GM23338 (cell line): ENCODE measurements around the gene TBC1D14. TPM values are rescaled to one million over a fixed set of nuclear protein-coding genes. Genes with fewer than 3 reads are reported as not detected.

Experiments
- ATAC-seq: fragments of 200-7000 bp; cut with Tn5 transposase; 3 replicates; pipeline ENCODE4 v1.9.1; 2020
- DNase-seq: peaks from one replicate; pipeline ENCODE4 v3.0.0-alpha.2; 2015; ENCODE audit warnings: low spot score
- H2AFZ ChIP-seq: fragments of 200-600 bp; sonication (generic); 2 replicates; pipeline ENCODE4 v1.8.0; 2016; ENCODE audit warnings: antibody characterized with exemption, mild to moderate bottlenecking, moderate library complexity
- H3F3A ChIP-seq: fragments of 200-600 bp; sonication (generic); replicated peaks from 2 replicates; pipeline ENCODE4 v1.8.0; 2017; ENCODE audit warnings: antibody characterized with exemption, mixed run types, low read depth
- H3K27ac ChIP-seq: fragments of 200-600 bp; sonication (generic); 2 replicates; pipeline ENCODE4 v1.6.1; 2016; ENCODE audit warnings: low read depth
- H3K27me3 ChIP-seq: fragments of 200-600 bp; sonication (generic); 2 replicates; pipeline ENCODE4 v1.8.0; 2016; ENCODE audit warnings: mild to moderate bottlenecking, mixed run types, moderate library complexity; ENCODE audit not compliant: insufficient read depth
- H3K36me3 ChIP-seq: fragments of 200-600 bp; sonication (generic); 2 replicates; pipeline ENCODE4 v1.8.0; 2016; ENCODE audit warnings: mild to moderate bottlenecking; ENCODE audit not compliant: insufficient read depth
- H3K4me1 ChIP-seq: fragments of 200-600 bp; sonication (generic); 2 replicates; pipeline ENCODE4 v1.8.0; 2016; ENCODE audit warnings: mild to moderate bottlenecking, moderate library complexity; ENCODE audit not compliant: insufficient read depth
- H3K4me2 ChIP-seq: fragments of 200-600 bp; sonication (generic); 2 replicates; pipeline ENCODE4 v1.7.1; 2017; ENCODE audit warnings: mixed run types
- H3K4me3 ChIP-seq: fragments of 200-600 bp; sonication (generic); 2 replicates; pipeline ENCODE4 v1.6.1; 2016; ENCODE audit warnings: mixed run types
- H3K79me2 ChIP-seq: fragments of 200-600 bp; sonication (generic); replicated peaks from 2 replicates; pipeline ENCODE4 v1.8.0; 2017; ENCODE audit warnings: mild to moderate bottlenecking; ENCODE audit not compliant: insufficient read depth
- H3K9me2 ChIP-seq: fragments of 200-600 bp; sonication (generic); 2 replicates; pipeline ENCODE4 v1.8.0; 2017; ENCODE audit not compliant: insufficient read depth
- H4K20me1 ChIP-seq: fragments of 200-600 bp; sonication (generic); replicated peaks from 2 replicates; pipeline ENCODE4 v1.8.0; 2017; ENCODE audit warnings: mild to moderate bottlenecking; ENCODE audit not compliant: insufficient read depth
- H3K27ac Mint-ChIP-seq: 2 replicates; pipeline ENCODE4 v1.8.0; 2020; ENCODE audit warnings: inconsistent platforms, mild to moderate bottlenecking, moderate library complexity, mixed read lengths
- H3K27me3 Mint-ChIP-seq: 3 replicates; pipeline ENCODE4 v1.8.0; 2022; ENCODE audit warnings: low read depth, mild to moderate bottlenecking, moderate library complexity, mixed read lengths, inconsistent platforms; ENCODE audit not compliant: insufficient read depth, poor library complexity
- H3K36me3 Mint-ChIP-seq: 3 replicates; pipeline ENCODE4 v1.8.0; 2021; ENCODE audit warnings: low read depth, mild to moderate bottlenecking, inconsistent platforms, moderate library complexity, mixed read lengths
- H3K4me1 Mint-ChIP-seq: 3 replicates; pipeline ENCODE4 v1.8.0; 2020; ENCODE audit warnings: mild to moderate bottlenecking, inconsistent platforms, mixed read lengths
- H3K4me3 Mint-ChIP-seq: 3 replicates; pipeline ENCODE4 v1.8.0; 2021; ENCODE audit warnings: moderate library complexity, mild to moderate bottlenecking, inconsistent platforms, mixed read lengths
- H3K9me3 Mint-ChIP-seq: 3 replicates; pipeline ENCODE4 v1.8.0; 2020; ENCODE audit warnings: moderate library complexity, mild to moderate bottlenecking, inconsistent platforms, mixed read lengths
- CREB1 ChIP-seq: fragments of 250-450 bp; sonication (Bioruptor Pico); IDR thresholded peaks from 2 replicates; pipeline ENCODE4 v1.5.0; 2020; ENCODE audit warnings: low read depth, mild to moderate bottlenecking, moderate library complexity
- CTCF ChIP-seq, 2 experiments: fragments of 200-600 bp in 1 of 2; sonication (generic) in 1 of 2; conservative IDR thresholded peaks; 2 replicates each; pipeline versions ENCODE4 v1.5.1 to v1.6.1; 2016 to 2017; ENCODE audit warnings: antibody characterized with exemption in 2 of 2, low read depth in 2 of 2, mild to moderate bottlenecking in 2 of 2, moderate library complexity in 1 of 2
- ETS1 ChIP-seq: IDR thresholded peaks from 2 replicates; pipeline ENCODE4 v1.6.1; 2016; ENCODE audit warnings: antibody characterized with exemption
- EZH2 ChIP-seq: fragments of 200-600 bp; sonication (generic); IDR thresholded peaks from one replicate; pipeline ENCODE4 v1.8.0; 2017; ENCODE audit warnings: antibody characterized with exemption, mild to moderate bottlenecking, low read depth; ENCODE audit not compliant: unreplicated experiment
- EZH2phosphoT487 ChIP-seq: fragments of 200-600 bp; sonication (generic); IDR thresholded peaks from one replicate; pipeline ENCODE4 v1.8.1; 2018; ENCODE audit warnings: antibody characterized with exemption; ENCODE audit not compliant: unreplicated experiment
- JUNB ChIP-seq: IDR thresholded peaks from one replicate; pipeline ENCODE4 v1.6.1; 2016; ENCODE audit warnings: antibody characterized with exemption; ENCODE audit not compliant: unreplicated experiment
- NANOG ChIP-seq: IDR thresholded peaks from 2 replicates; pipeline ENCODE4 v1.6.1; 2016; ENCODE audit warnings: antibody characterized with exemption, borderline replicate concordance
- POLR2AphosphoS5 ChIP-seq: IDR thresholded peaks from 2 replicates; pipeline ENCODE4 v1.6.1; 2016; ENCODE audit warnings: antibody characterized with exemption, low read depth
- STAT1 ChIP-seq: IDR thresholded peaks from one replicate; pipeline ENCODE4 v1.6.1; 2016; ENCODE audit warnings: antibody characterized with exemption; ENCODE audit not compliant: unreplicated experiment
- ZNF114 ChIP-seq: fragments of 250-450 bp; sonication (Bioruptor Pico); IDR thresholded peaks from 2 replicates; pipeline ENCODE4 v1.5.0; 2020; ENCODE audit warnings: mild to moderate bottlenecking, moderate library complexity
- ZNF331 ChIP-seq: fragments of 250-450 bp; sonication (Bioruptor Pico); IDR thresholded peaks from 2 replicates; pipeline ENCODE4 v1.5.0; 2020; ENCODE audit warnings: low read depth, mild to moderate bottlenecking, moderate library complexity
- polyA plus RNA-seq: library from polyadenylated mRNA; unstranded; fragments of >200 nt; fragmentation: Nextera tagmentation; extraction: Ambion mirVana; gene quantifications from 2 replicates; pipeline ENCODE4 v1.2.1, GENCODE V29; 2016
- total RNA-seq: library from RNA; depleted of rRNA; stranded (reverse); fragments of >200 nt; shearing (Covaris generic); gene quantifications from 2 replicates; pipeline ENCODE4 v1.2.3, GENCODE V29; 2014
- TF ChIP-seq, protein P1 (sequence below): fragments of 250-450 bp; sonication (Bioruptor Pico); IDR thresholded peaks from 2 replicates; pipeline ENCODE4 v1.5.0; 2020; ENCODE audit warnings: mild to moderate bottlenecking, moderate library complexity
- TF ChIP-seq, protein P2 (sequence below): IDR thresholded peaks from one replicate; pipeline ENCODE4 v1.6.1; 2018; ENCODE audit warnings: antibody characterized with exemption; ENCODE audit not compliant: unreplicated experiment

Gene TBC1D14
- total and polyA plus RNA-seq, 2 experiments from 2014 or later: 18.2 to 59.7 TPM

- no peak overlapping the region for H3K27ac Mint-ChIP-seq
- peaks cover 34% of the 10 kb centered on the region for H3K79me2 ChIP-seq
- H3K4me3 ChIP-seq: peak overlapping the region; percentile 89
- no peak overlapping the region for H3K27ac ChIP-seq
- peak; percentile 2; the same call in 2 of the 3 replicates for ATAC-seq
- no peaks in the 10 kb centered on the region for H3K9me2 ChIP-seq
- H3F3A ChIP-seq: peaks cover 8% of the 10 kb centered on the region; the same call in 1 of the 2 replicates
- no peaks in the 10 kb centered on the region for H3K9me3 Mint-ChIP-seq
- TF ChIP-seq ZNF331: no peak
- TF ChIP-seq, protein P1, sequence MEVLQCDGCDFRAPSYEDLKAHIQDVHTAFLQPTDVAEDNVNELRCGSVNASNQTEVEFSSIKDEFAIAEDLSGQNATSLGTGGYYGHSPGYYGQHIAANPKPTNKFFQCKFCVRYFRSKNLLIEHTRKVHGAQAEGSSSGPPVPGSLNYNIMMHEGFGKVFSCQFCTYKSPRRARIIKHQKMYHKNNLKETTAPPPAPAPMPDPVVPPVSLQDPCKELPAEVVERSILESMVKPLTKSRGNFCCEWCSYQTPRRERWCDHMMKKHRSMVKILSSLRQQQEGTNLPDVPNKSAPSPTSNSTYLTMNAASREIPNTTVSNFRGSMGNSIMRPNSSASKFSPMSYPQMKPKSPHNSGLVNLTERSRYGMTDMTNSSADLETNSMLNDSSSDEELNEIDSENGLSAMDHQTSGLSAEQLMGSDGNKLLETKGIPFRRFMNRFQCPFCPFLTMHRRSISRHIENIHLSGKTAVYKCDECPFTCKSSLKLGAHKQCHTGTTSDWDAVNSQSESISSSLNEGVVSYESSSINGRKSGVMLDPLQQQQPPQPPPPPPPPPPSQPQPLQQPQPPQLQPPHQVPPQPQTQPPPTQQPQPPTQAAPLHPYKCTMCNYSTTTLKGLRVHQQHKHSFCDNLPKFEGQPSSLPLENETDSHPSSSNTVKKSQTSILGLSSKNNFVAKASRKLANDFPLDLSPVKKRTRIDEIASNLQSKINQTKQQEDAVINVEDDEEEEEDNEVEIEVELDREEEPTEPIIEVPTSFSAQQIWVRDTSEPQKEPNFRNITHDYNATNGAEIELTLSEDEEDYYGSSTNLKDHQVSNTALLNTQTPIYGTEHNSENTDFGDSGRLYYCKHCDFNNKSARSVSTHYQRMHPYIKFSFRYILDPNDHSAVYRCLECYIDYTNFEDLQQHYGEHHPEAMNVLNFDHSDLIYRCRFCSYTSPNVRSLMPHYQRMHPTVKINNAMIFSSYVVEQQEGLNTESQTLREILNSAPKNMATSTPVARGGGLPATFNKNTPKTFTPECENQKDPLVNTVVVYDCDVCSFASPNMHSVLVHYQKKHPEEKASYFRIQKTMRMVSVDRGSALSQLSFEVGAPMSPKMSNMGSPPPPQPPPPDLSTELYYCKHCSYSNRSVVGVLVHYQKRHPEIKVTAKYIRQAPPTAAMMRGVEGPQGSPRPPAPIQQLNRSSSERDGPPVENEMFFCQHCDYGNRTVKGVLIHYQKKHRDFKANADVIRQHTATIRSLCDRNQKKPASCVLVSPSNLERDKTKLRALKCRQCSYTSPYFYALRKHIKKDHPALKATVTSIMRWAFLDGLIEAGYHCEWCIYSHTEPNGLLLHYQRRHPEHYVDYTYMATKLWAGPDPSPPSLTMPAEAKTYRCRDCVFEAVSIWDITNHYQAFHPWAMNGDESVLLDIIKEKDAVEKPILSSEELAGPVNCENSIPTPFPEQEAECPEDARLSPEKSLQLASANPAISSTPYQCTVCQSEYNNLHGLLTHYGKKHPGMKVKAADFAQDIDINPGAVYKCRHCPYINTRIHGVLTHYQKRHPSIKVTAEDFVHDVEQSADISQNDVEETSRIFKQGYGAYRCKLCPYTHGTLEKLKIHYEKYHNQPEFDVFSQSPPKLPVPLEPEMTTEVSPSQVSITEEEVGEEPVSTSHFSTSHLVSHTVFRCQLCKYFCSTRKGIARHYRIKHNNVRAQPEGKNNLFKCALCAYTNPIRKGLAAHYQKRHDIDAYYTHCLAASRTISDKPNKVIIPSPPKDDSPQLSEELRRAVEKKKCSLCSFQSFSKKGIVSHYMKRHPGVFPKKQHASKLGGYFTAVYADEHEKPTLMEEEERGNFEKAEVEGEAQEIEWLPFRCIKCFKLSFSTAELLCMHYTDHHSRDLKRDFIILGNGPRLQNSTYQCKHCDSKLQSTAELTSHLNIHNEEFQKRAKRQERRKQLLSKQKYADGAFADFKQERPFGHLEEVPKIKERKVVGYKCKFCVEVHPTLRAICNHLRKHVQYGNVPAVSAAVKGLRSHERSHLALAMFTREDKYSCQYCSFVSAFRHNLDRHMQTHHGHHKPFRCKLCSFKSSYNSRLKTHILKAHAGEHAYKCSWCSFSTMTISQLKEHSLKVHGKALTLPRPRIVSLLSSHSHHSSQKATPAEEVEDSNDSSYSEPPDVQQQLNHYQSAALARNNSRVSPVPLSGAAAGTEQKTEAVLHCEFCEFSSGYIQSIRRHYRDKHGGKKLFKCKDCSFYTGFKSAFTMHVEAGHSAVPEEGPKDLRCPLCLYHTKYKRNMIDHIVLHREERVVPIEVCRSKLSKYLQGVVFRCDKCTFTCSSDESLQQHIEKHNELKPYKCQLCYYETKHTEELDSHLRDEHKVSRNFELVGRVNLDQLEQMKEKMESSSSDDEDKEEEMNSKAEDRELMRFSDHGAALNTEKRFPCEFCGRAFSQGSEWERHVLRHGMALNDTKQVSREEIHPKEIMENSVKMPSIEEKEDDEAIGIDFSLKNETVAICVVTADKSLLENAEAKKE (CRISPR knock-in tag): no peak
- TF ChIP-seq EZH2phosphoT487: no peak
- TF ChIP-seq EZH2: no peak
- no peak for TF ChIP-seq ETS1
- no peak for TF ChIP-seq JUNB
- TF ChIP-seq, protein P2, sequence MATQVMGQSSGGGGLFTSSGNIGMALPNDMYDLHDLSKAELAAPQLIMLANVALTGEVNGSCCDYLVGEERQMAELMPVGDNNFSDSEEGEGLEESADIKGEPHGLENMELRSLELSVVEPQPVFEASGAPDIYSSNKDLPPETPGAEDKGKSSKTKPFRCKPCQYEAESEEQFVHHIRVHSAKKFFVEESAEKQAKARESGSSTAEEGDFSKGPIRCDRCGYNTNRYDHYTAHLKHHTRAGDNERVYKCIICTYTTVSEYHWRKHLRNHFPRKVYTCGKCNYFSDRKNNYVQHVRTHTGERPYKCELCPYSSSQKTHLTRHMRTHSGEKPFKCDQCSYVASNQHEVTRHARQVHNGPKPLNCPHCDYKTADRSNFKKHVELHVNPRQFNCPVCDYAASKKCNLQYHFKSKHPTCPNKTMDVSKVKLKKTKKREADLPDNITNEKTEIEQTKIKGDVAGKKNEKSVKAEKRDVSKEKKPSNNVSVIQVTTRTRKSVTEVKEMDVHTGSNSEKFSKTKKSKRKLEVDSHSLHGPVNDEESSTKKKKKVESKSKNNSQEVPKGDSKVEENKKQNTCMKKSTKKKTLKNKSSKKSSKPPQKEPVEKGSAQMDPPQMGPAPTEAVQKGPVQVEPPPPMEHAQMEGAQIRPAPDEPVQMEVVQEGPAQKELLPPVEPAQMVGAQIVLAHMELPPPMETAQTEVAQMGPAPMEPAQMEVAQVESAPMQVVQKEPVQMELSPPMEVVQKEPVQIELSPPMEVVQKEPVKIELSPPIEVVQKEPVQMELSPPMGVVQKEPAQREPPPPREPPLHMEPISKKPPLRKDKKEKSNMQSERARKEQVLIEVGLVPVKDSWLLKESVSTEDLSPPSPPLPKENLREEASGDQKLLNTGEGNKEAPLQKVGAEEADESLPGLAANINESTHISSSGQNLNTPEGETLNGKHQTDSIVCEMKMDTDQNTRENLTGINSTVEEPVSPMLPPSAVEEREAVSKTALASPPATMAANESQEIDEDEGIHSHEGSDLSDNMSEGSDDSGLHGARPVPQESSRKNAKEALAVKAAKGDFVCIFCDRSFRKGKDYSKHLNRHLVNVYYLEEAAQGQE: no peak
- no peak for TF ChIP-seq POLR2AphosphoS5
- TF ChIP-seq STAT1: no peak
- no peak for TF ChIP-seq CTCF (conservative IDR thresholded peaks at IDR 0.05; ENCODE audit: low read depth in 2 of 2)
- no peak for TF ChIP-seq ZNF114 (CRISPR knock-in tag)
- TF ChIP-seq CREB1: no peak
- TF ChIP-seq NANOG: no peak
- DNase-seq: peak; percentile 47
- H3K4me2 ChIP-seq: peak overlapping the region; percentile 98
- no peaks in the 10 kb centered on the region for H3K36me3 Mint-ChIP-seq
- peaks cover 12% of the 10 kb centered on the region for H3K27me3 ChIP-seq
- H4K20me1 ChIP-seq: peaks cover 9% of the 10 kb centered on the region
- H3K4me1 Mint-ChIP-seq: peaks cover 29% of the 10 kb centered on the region
- H3K4me3 Mint-ChIP-seq: peak overlapping the region; percentile 94
- peaks cover 33% of the 10 kb centered on the region for H3K27me3 Mint-ChIP-seq
- H2AFZ ChIP-seq: no peak overlapping the region; the same call in 1 of the 2 replicates
- no peaks in the 10 kb centered on the region for H3K36me3 ChIP-seq
- peaks cover 11% of the 10 kb centered on the region for H3K4me1 ChIP-seq
Observed at GRCh38 chr4:6909970-6910339, 329 bp downstream of the TBC1D14 start.
